Fibroblast of lung (primary cell): Measurements from ENCODE around the gene WASHC3. TPM values are rescaled to one million over a fixed set of nuclear protein-coding genes. Genes with fewer than 3 reads are reported as not detected.

Source experiments
- DNase-seq, 2 donors: peaks; one replicate each; pipeline versions ENCODE4 v3.0.0 to v3.0.0-alpha.2; 2010; ENCODE audit warnings: low read depth in 2 of 2
- H2AFZ ChIP-seq: 2 replicates; pipeline ENCODE4 v1.5.1; 2012; ENCODE audit warnings: low read length, control low read depth, inconsistent platforms
- H3K27ac ChIP-seq: 2 replicates; pipeline ENCODE4 v1.5.1; 2011; ENCODE audit warnings: low read length, control low read depth; ENCODE audit not compliant: insufficient read depth
- H3K27me3 ChIP-seq: 2 replicates; pipeline ENCODE4 v1.5.1; 2011; ENCODE audit warnings: mild to moderate bottlenecking, low read length; ENCODE audit not compliant: control insufficient read depth, insufficient read depth
- H3K36me3 ChIP-seq: 2 replicates; pipeline ENCODE4 v1.5.1; 2011; ENCODE audit warnings: low read length; ENCODE audit not compliant: control insufficient read depth, insufficient read depth
- H3K4me1 ChIP-seq: 2 replicates; pipeline ENCODE4 v1.5.1; 2011; ENCODE audit warnings: low read length; ENCODE audit not compliant: control insufficient read depth, insufficient read depth; ENCODE audit errors: extremely low read depth
- H3K4me2 ChIP-seq: 2 replicates; pipeline ENCODE4 v1.5.1; 2011; ENCODE audit warnings: low read length, control low read depth; ENCODE audit not compliant: insufficient read depth; ENCODE audit errors: extremely low read depth
- H3K4me3 ChIP-seq, 4 experiments: fragments of 200-600 bp in 1 of 4; sonication (generic) in 1 of 4; replicated peaks in 1 of 4; 2 replicates each; pipeline ENCODE4 v1.5.1; 2011 to 2016; ENCODE audit warnings: low read length in 4 of 4, low read depth in 3 of 4, mild to moderate bottlenecking in 3 of 4, control low read depth in 2 of 4, inconsistent platforms in 1 of 4, mixed read lengths in 1 of 4; ENCODE audit not compliant: insufficient read depth in 1 of 4; ENCODE audit errors: control extremely low read depth in 1 of 4
- H3K79me2 ChIP-seq: 2 replicates; pipeline ENCODE4 v1.5.1; 2012; ENCODE audit warnings: mild to moderate bottlenecking, low read length, inconsistent platforms; ENCODE audit not compliant: control insufficient read depth, insufficient read depth
- H3K9ac ChIP-seq: 2 replicates; pipeline ENCODE4 v1.5.1; 2011; ENCODE audit warnings: mild to moderate bottlenecking, low read length, control low read depth; ENCODE audit not compliant: insufficient read depth
- H3K9me3 ChIP-seq: 2 replicates; pipeline ENCODE4 v1.5.1; 2012; ENCODE audit warnings: low read depth, low read length; ENCODE audit not compliant: control insufficient read depth, insufficient read depth
- H4K20me1 ChIP-seq: 2 replicates; pipeline ENCODE4 v1.5.1; 2011; ENCODE audit warnings: low read length; ENCODE audit not compliant: control insufficient read depth, insufficient read depth; ENCODE audit errors: extremely low read depth
- EZH2 ChIP-seq: IDR thresholded peaks from 2 replicates; pipeline ENCODE4 v1.5.1; 2012; ENCODE audit warnings: low read length, control low read depth, mild to moderate bottlenecking; ENCODE audit errors: missing control alignments
- polyA plus RNA-seq, 2 donors: library from polyadenylated mRNA; depleted of rRNA in 1 of 2; stranded (reverse) in 1 of 2; unstranded in 1 of 2; fragments of >200 nt; gene quantifications; 2 replicates each; pipeline ENCODE4 v1.2.1, GENCODE V29; 2011 to 2012; ENCODE audit warnings: missing spikeins in 1 of 2
- total RNA-seq: library from RNA; depleted of rRNA; stranded (reverse); fragments of >200 nt; gene quantifications from 2 replicates; pipeline ENCODE4 v1.2.1, GENCODE V29; 2014
- TF ChIP-seq, protein P1 (sequence below), 2 donors: IDR thresholded peaks in 1 of 2; conservative IDR thresholded peaks in 1 of 2; 1 replicate in 1 of 2; 2 replicates in 1 of 2; pipeline ENCODE4 v1.5.1; 2011 to 2012; ENCODE audit warnings: low read length in 2 of 2, control low read depth in 1 of 2, inconsistent platforms in 1 of 2, low read depth in 1 of 2, mild to moderate bottlenecking in 1 of 2

WASHC3 gene
- total and polyA plus RNA-seq, 2 donors (not counting 1 experiment from before 2014, with no cell fraction given): 97.5 to 149 TPM

DNA sequence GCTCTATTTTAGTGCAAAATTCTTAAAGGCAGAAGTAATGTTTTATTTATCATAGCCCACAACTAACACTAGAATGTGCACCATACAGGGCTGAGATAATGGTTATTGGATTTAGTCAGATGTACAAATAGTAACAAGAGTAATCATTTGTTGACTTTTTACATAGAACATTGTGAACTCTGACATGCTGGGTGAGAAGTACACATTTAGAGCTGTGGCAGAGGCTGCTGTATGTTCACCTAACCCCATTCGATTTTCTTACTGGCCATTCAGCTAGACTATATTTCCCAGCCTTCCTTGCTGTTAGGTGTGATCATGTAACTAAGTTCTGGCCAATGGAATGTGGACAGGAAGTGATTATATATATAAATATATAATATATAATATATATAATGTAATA lies 95.3 kb downstream of the WASHC3 start:
- Histone ChIP-seq H3K4me2 (no peak overlapping the region), H3K27me3 (no peaks in the 10 kb centered on the region), H3K4me1 (no peaks in the 10 kb centered on the region), H2AFZ (no peak overlapping the region), H3K27ac (no peak overlapping the region), H3K4me3 (no peak overlapping the region), H3K36me3 (no peaks in the 10 kb centered on the region), H3K79me2 (no peaks in the 10 kb centered on the region), H4K20me1 (no peaks in the 10 kb centered on the region), H3K9me3 (no peaks in the 10 kb centered on the region), H3K9ac (no peak overlapping the region)
- DNase-seq: no peak
- TF ChIP-seq, protein P1, sequence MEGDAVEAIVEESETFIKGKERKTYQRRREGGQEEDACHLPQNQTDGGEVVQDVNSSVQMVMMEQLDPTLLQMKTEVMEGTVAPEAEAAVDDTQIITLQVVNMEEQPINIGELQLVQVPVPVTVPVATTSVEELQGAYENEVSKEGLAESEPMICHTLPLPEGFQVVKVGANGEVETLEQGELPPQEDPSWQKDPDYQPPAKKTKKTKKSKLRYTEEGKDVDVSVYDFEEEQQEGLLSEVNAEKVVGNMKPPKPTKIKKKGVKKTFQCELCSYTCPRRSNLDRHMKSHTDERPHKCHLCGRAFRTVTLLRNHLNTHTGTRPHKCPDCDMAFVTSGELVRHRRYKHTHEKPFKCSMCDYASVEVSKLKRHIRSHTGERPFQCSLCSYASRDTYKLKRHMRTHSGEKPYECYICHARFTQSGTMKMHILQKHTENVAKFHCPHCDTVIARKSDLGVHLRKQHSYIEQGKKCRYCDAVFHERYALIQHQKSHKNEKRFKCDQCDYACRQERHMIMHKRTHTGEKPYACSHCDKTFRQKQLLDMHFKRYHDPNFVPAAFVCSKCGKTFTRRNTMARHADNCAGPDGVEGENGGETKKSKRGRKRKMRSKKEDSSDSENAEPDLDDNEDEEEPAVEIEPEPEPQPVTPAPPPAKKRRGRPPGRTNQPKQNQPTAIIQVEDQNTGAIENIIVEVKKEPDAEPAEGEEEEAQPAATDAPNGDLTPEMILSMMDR (conservative IDR thresholded peaks at IDR 0.05 in 1 of 2, IDR thresholded peaks at IDR 0.05 in 1 of 2; ENCODE audit: low read depth in 1 of 2, low read length in 2 of 2): no peak
- no peak for TF ChIP-seq EZH2

DNA sequence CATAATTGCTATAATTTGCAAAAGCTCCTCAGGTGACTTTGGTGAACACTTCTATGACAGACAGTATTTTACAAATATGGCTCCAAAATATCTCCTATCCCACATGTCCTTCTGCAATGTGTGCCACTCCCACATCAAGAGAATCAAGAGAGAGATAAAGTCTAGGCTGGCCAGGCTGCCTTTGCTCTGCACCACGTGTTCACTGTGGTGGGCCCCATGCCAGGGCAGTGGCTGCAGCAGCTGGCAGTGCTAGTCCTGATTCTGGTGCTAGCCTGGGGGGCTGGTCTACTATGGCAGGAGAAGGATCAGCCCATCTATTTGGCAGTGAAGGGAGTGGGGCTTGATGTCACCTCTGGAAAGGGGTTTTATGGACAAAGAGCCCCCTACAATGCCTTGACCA lies 98.1 kb downstream of the WASHC3 start:
- no peaks in the 10 kb centered on the region for H3K27me3 ChIP-seq

More for the DNA sequence above, 98.1 kb downstream of the WASHC3 start:
- no peaks in the 10 kb centered on the region for H4K20me1 ChIP-seq
- TF ChIP-seq EZH2: no peak
- TF ChIP-seq, protein P1 (conservative IDR thresholded peaks at IDR 0.05 in 1 of 2, IDR thresholded peaks at IDR 0.05 in 1 of 2; ENCODE audit: low read depth in 1 of 2, low read length in 2 of 2): no peak
- H3K9me3 ChIP-seq: no peaks in the 10 kb centered on the region
- H3K79me2 ChIP-seq: no peaks in the 10 kb centered on the region
- H3K27ac ChIP-seq: no peak overlapping the region
- no peaks in the 10 kb centered on the region for H3K36me3 ChIP-seq
- no peak overlapping the region for H3K9ac ChIP-seq
- no peak overlapping the region for H2AFZ ChIP-seq
- H3K4me3 ChIP-seq: no peak overlapping the region
- no peak for DNase-seq
- no peak overlapping the region for H3K4me2 ChIP-seq
- H3K4me1 ChIP-seq: no peaks in the 10 kb centered on the region

Other genes starting within 250 kb of the WASHC3 start
- 44.4 and 49.7 TPM in 2 replicates for gene GNPTAB, start 231.0 kb downstream of the WASHC3 start, total RNA-seq
- gene GNPTAB, start 231.0 kb downstream of the WASHC3 start, polyA plus RNA-seq: 34.6 and 58.4 TPM in 2 replicates
- 114 and 155 TPM in 2 replicates for gene DRAM1, start 184.4 kb downstream of the WASHC3 start, total RNA-seq
- gene DRAM1, start 184.4 kb downstream of the WASHC3 start, polyA plus RNA-seq: 71.7 and 184 TPM in 2 replicates
- gene NUP37, start 58.1 kb upstream of the WASHC3 start, total RNA-seq: 30.3 and 38.3 TPM in 2 replicates
- 61.9 and 81.0 TPM in 2 replicates for gene NUP37, start 58.1 kb upstream of the WASHC3 start, polyA plus RNA-seq
- 3.6 and 9.4 TPM in 2 replicates for gene PARPBP, start 58.2 kb upstream of the WASHC3 start, total RNA-seq
- gene PARPBP, start 58.2 kb upstream of the WASHC3 start, polyA plus RNA-seq: 5.7 and 11.7 TPM in 2 replicates
- gene PMCH, start 135.8 kb upstream of the WASHC3 start, total RNA-seq: not detected in 2 replicates
- not detected in 2 replicates for gene PMCH, start 135.8 kb upstream of the WASHC3 start, polyA plus RNA-seq